HG03139 (cell line): ENCODE results near the gene RWDD3.

Experiments
- ATAC-seq: cut with Tn5 transposase; IDR thresholded peaks from one replicate; pipeline ENCODE4 v1.9.1; 2021; ENCODE audit not compliant: unreplicated experiment

The RWDD3 gene

GRCh38 chr1:95229706-95230105, 4.3 kb upstream of the RWDD3 start:
- ATAC-seq, result no peak

DNA sequence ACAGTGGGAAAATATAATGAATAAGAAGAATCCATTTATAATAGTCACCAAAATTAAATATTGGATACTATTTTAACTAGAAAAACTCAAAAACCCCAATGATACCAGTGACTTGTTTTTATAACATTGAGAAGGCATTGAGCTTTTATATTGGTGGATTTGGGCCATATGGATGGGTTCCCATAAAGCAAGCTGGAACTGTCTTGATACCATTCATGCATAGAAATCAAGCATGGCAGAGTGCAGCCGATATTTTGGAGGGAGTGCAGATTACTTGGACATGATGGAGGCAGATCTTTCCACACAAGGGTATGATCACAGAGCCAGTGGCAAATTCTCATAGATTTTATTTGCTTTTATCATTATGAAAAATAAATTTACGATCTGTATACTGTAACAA, 3.8 kb upstream of the RWDD3 start:
- no peak for ATAC-seq

GRCh38 chr1:95230768-95231191, 3.2 kb upstream of the RWDD3 start:
- no peak for ATAC-seq

GRCh38 chr1:95232646-95233318, 1.2 kb upstream of the RWDD3 start:
- ATAC-seq, result no peak

- no peak for ATAC-seq
These were observed 682 bp upstream of the RWDD3 start for GRCh38 chr1:95233319-95233736.

DNA sequence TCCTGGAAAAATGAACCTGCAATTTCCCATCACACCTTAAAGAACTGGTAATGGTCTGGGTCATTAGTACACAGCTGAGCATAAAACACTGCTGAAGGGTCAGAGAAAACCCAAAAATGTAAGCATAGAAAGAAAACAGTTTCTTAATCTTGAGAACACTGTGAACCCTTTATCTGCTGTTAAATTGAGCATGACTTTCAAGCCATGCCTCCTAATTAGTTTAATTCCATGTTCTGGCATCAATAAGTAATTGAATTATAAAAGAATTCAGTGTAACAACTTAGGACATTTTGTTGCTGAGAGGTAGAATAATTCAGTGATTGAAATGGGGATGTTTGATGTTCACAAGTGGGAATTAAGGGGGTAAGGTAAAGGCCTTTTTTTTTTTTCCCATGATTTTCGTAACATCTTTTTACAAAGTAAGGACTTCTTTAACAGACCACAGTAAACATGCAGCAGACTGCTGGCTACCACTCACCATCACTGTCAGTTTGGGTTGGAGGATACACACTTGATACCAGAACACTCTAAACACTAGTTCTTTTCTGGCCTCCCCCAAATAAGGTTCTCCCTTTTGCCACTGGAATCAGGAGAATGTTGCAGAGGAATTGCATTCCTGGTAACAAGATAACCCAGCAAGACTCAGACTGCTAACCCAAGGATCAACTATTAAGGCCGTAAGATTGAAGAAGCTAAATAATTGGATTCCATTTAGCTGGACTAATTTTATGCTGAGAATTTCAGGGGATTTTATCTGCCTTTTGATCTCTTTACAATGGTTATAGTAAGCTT, 3.0 kb downstream of the RWDD3 start:
- ATAC-seq, result no peak

GRCh38 chr1:95237981-95238703, 4.1 kb downstream of the RWDD3 start:
- no peak for ATAC-seq

GRCh38 chr1:95245029-95245428, 11.0 kb downstream of the RWDD3 start:
- no peak for ATAC-seq

GRCh38 chr1:95246511-95246910, 12.5 kb downstream of the RWDD3 start:
- ATAC-seq, result no peak

DNA sequence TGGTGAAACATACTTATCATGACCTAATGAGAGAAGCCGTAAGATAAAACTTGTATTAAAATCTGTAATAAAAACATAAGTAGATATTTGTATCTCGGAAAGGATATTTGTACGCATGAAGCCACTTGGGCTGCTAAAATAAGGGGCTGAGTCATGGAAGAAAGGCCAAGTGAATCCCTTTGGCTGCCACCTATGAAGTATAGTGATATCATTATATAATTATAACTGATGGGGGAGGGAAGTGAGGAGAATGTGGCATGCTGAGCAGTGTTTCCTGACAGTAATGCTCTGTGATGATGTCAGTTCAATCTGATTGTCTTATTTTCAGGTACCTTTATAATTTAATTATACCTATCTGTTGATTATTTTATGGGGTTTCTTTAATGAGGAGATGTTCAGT, 13.6 kb downstream of the RWDD3 start:
- no peak for ATAC-seq

DNA sequence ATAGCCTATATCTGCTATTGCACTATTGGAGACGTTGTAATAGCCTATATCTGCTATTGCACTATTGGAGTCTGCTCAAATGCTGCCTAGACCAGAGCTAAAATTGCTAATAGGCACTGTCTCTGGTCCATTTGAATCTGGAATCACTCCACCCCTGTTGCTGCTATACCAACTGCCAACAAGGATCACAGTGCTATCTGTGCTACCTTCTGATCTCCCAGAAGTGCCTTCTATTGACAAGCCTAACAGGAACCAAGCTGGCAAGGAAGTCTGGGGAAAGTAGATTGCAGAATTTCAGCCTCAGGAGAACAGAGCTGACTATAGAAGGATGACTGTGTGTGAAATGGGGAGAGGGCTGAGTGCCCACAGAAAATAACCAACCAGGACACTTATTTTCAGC, 15.9 kb downstream of the RWDD3 start:
- ATAC-seq, result no peak

DNA sequence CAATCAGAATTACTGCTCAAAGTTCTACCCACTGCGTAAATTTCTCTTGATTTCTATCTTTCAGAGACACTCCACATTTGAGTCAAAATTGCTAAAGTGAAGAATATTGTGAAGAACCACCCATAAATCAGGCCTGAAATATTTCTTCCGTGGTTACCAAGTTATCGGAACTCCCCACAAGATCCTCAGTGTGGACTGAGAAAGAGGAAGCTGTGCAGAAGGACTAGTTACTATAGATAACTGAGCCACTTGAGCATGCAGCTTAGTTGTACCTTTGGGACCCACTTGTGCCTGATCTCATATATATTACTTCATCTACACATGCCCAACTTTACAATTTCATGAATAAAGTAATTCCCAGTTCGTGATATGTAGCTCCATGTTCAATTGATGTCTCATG, 18.4 kb downstream of the RWDD3 start:
- no peak for ATAC-seq

DNA sequence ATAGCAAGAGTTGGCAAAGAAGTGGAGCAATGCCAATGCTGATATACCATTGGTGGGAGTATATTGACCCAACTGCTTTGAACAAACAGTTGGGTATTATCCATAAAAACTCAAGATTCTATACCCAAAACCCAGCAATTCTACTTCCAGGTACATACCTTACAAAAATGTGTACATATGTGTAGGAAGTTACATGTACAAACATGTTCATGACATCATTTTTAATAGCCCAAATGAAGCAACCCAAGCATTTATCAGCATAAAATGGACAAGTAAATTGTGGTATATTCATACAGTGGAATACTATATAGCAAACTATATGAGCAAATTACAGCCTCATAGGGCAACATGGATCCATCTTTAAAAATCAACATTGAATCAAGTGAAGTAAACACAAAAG, 20.9 kb downstream of the RWDD3 start:
- no peak for ATAC-seq

DNA sequence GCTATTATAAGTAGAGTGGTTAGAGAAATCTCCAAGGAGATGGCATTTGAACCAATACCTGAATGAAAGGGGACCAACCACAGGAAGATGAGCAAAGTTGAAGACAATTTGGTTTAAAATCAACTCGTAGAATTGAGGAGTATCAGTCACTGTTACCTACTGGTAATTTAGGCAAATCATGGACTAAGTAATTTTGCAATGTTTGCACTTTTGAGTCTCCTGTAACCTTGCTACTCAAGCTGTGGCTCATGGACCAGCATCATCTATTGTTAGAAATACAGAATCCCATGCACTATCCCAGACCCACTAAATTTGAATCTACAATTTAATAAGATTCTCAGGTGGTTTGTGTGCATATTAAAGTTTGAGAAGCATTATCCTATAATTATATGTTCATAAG, 21.8 kb downstream of the RWDD3 start:
- ATAC-seq, result no peak

DNA sequence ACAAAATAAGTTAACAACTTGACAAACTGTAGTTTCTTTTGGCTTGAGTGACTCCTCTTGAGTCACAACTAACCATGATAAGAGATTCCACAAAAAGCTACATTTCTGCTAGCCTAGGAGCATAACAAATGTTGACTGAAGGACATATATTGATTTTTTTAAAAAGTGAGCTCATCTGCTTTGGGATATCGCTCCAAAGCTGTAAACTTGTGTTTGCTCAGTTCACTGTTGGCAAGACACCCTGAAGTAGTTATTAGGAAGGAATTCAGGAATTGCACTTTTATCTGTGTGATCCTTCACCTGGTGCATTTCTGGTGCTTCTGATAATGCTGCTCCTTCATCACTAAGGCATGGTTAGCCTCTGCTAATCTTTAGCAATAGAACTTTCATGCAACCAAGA, 23.7 kb downstream of the RWDD3 start:
- no peak for ATAC-seq

- no peak for ATAC-seq
These were observed 25.2 kb downstream of the RWDD3 start for GRCh38 chr1:95259245-95259644.

DNA sequence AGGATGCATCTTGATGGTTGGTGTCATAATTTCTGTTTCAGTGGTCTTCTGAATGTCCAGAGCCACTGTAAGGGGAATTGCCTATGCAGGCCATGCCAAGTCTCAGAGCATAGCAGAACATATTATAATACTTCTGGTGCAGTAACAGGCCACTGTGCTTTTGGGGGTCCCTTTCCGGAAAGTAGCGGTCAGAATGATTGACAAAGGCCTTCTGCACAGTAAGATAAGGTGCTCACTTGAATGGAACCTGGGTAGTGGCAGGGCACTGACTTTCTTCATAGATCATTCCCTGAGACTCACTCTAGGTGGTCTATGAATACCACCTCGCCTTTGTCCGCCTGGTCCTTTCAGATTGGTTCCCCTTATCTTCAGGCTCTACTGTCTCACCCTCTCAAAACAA, 28.9 kb downstream of the RWDD3 start:
- no peak for ATAC-seq

GRCh38 chr1:95263450-95263849, 29.4 kb downstream of the RWDD3 start:
- ATAC-seq, result no peak

DNA sequence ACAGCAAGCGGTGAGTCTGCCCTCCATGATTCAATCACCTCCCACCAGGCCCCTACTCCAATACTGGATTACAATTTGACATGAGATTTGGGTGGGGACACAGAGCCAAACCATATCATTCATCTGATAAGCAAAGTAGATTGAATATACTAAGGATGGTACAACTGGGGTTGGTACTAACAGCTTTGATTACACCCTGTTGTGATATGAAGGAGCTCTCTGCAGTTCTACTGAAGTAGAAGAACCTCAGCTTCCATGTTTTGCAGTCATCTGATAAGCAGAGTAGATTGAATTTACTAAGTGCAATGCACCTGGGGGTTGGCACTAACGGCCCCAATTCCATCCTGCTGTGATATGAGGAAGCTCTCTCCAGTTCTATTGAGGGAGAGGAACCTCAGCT, 31.1 kb downstream of the RWDD3 start:
- no peak for ATAC-seq

DNA sequence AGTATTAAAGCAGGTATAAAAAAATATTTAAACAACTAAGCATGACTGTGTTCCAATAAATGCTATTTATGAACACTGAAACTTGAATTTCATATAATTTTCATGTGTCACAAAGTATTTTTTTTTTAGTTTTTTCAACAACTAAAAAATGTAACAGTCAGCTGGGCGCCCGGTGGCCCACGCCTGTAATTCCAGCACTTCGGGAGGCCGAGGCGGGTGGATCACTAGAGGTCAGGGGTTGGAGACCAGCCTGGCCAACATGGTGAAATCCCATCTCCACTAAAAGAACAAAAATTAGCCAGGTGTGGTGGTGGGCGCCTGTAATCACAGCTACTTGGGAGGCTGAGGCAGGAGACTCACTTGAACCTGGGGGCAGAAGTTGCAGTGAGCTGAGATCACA, 42.4 kb downstream of the RWDD3 start:
- no peak for ATAC-seq

DNA sequence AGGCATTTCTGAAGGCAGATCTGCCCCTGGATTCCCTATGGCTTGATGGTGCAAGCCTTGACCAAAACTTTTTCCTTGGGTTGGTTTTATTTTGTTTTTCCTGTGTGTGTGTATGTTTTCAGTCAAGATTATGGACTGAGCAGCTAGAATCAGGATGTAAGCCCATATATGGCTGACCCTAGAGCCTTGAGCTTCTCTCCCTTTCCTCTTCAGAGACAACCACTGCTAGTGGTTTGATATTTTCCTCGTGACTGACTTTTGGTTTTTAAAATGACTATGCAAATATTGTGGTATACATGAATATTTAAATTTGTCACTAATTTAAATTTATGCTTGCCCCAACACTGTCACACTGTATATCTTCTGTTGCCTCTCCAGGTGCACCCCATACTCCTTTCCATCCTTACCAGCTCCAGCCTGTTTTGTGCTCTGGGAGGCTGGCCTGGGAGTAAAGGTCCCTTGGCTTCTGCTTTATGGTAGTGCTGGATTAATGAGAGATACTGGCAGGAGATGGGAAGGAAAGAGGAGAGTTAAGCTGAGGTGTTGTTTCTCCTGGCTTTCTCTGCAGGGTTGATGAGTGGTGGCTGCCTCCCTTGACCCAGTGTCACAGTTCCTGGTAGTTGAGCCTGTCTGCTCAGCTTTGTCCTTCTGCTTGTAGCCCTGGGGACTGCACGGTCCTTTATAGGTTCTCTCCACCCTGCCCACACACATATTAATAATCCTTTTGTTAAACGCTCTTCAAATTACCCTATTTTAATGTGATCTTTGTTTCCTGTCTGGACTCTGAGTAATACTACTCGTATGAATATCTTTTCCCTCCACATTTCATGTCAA, 44.4 kb downstream of the RWDD3 start:
- ATAC-seq, result no peak
